NCI-H446 treated with DMSO at 0.1 percent for 48 hours (cell line): ENCODE results near the gene BET1.

Source experiments
- DNase-seq: peaks from one replicate; lab custom pipeline; 2025; lab: John Stamatoyannopoulos, UW

Gene BET1

GRCh38 chr7:93957767-93958166 lies 46.4 kb downstream of the BET1 start:
- DNase-seq: no peak

GRCh38 chr7:93955304-93955703 lies 48.9 kb downstream of the BET1 start:
- DNase-seq: no peak

DNA sequence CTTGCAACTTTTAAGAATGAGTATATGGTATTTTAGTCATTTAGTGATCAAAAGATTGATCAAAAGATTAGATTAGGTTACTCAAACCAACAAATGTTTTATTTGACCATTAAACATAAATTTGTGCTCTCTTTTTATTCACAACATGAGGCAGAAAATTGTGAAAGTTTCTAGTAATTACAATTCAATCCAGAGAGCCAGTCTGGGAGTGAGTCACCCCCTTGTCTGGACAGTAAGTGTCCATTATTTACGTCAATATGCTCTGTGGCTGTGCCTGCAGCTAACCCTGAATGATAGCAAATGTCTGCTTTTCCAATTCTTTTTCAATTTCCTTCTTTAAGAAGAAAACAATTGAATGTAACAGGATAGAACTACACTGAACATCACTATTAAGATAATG lies 54.7 kb downstream of the BET1 start:
- no peak for DNase-seq

- no peak for DNase-seq
Observed at GRCh38 chr7:93948873-93949272, 55.3 kb downstream of the BET1 start.

- DNase-seq: no peak
Observed at GRCh38 chr7:93948106-93948505, 56.0 kb downstream of the BET1 start.

- no peak for DNase-seq
Observed at GRCh38 chr7:93945756-93946535, 58.2 kb downstream of the BET1 start.

DNA sequence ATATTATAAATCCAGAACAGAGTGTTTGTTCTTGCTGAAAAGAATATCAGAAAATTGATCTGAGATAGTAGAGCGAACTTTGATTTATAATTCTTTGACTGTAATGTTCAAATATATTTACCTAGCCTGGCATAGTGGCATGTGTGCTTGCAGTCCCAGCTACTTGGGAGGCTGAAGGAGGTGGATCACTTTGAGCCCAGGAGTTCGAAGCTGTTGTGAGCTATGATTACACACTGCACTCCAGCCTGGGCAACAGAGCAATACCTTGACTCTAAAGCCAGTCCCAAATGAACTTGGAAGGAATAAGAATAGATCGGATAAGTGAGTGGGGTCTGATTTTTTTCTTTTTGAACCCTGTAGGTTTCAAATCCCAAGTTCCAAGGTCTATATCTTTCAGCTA lies 59.1 kb downstream of the BET1 start:
- no peak for DNase-seq

DNA sequence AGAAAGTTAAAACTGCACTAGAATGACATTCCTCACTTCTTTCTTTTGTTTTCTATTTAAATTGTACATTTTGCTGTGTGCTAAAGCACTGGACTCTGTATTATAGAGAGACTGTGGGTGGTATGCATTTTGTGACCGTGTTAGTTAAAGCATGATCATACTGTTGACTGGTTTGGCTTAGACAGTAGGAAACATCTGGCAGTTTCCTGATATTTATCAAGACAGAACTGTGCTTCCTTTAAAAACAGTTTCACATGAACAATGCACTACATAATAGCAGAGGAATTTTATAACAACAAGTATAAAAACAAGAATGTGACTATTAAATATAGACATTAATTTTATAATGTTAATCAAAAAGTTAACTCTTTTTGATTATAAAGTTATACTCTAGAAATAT lies 59.5 kb downstream of the BET1 start:
- no peak for DNase-seq

DNA sequence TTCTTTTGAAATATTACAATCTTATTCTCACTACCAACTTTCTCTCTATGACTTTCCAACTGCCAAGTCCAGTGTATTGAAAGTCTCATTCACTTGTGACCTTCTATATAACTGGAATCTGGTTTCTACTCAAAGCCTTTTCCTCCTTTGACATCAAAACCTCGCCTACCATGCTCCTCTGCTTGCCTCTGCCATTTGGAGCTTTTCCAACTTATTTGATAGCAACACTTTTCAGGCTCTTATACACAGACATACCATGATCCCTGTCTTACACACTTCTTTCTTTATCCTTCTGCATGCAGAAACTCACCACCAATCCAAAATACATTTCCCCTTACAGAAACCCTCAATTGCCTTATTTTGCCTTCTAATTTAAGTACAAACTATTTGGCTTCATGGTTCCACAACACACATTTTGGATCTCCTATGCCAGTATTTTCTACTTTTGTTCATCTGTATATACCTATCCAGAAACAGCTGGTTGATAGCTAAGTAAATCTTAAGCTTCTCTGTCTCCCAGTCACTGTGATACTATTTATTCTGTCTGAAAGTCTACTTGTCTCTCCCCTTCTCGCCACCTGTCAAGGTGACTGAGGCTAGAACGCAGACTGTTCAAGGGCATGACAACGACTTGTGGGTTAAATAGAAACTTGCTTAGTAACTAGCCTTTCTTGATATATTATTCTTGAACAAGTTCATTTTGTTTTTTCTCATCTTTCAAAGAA lies 60.2 kb downstream of the BET1 start:
- DNase-seq: no peak
